ACC112 (cell line): ENCODE results near the gene AK1.
A peak's percentile ranks its signal among the peaks of the same experiment; 100 is the strongest.

Source experiments
- H2AFZ ChIP-seq: fragments of 200-600 bp; sonication (generic); one replicate; pipeline ENCODE4 v1.6.0; 2017; ENCODE audit warnings: antibody characterized with exemption, low read length; ENCODE audit not compliant: unreplicated experiment
- H3K27ac ChIP-seq: fragments of 200-600 bp; sonication (generic); 2 replicates; pipeline ENCODE4 v1.5.1; 2014; ENCODE audit warnings: low read depth, mild to moderate bottlenecking, antibody characterized with exemption, low read length, moderate library complexity
- H3K27me3 ChIP-seq: fragments of 200-600 bp; sonication (generic); 2 replicates; pipeline ENCODE4 v1.6.1; 2014; ENCODE audit warnings: mild to moderate bottlenecking, antibody characterized with exemption, low read length, moderate library complexity, mixed read lengths; ENCODE audit not compliant: insufficient read depth
- H3K36me3 ChIP-seq: fragments of 200-600 bp; sonication (generic); 2 replicates; pipeline ENCODE4 v1.6.1; 2016; ENCODE audit warnings: mild to moderate bottlenecking, antibody characterized with exemption, low read length, moderate library complexity, mixed read lengths; ENCODE audit not compliant: insufficient read depth
- H3K4me1 ChIP-seq: fragments of 200-600 bp; sonication (generic); one replicate; pipeline ENCODE4 v1.6.1; 2016; ENCODE audit warnings: low read length, mixed read lengths; ENCODE audit not compliant: insufficient read depth, unreplicated experiment, control insufficient read depth
- H3K4me3 ChIP-seq: fragments of 200-600 bp; sonication (generic); 2 replicates; pipeline ENCODE4 v1.5.1; 2014; ENCODE audit warnings: mild to moderate bottlenecking, low read depth, low read length
- H3K79me2 ChIP-seq: fragments of 200-600 bp; sonication (generic); one replicate; pipeline ENCODE4 v1.6.0; 2016; ENCODE audit warnings: low read length; ENCODE audit not compliant: control insufficient read depth, unreplicated experiment, insufficient read depth

Gene AK1

GRCh38 chr9:127917603-127918002, 40.1 kb upstream of the AK1 start:
- Histone ChIP-seq H2AFZ (no peak overlapping the region), H3K4me3 (0 out of 2 replicates have a peak overlapping the region, but pooled peaks have one; percentile 52), H3K4me1 (peaks cover 48% of the 10 kb centered on the region), H3K27ac (peak overlapping the region; percentile 95), H3K79me2 (peaks cover 22% of the 10 kb centered on the region), H3K27me3 (no peaks in the 10 kb centered on the region), H3K36me3 (no peaks in the 10 kb centered on the region)

GRCh38 chr9:127916720-127917581, 39.5 kb upstream of the AK1 start, which contains the start of gene ST6GALNAC4:
Gene ST6GALNAC4 (minus strand): TSS chr9:127917041. CDS start chr9:127916419, 622 bp downstream.
- H2AFZ ChIP-seq = peak within 1 kb of the TSS; percentile 11
- H3K27ac ChIP-seq = peak within 1 kb of the TSS; percentile 95
- peaks cover 48% of the 10 kb centered on the region for H3K4me1 ChIP-seq
- peaks cover 23% of the 10 kb centered on the region for H3K79me2 ChIP-seq
- H3K27me3 ChIP-seq = no peaks in the 10 kb centered on the region
- H3K36me3 ChIP-seq = no peaks in the 10 kb centered on the region
- H3K4me3 ChIP-seq = peak within 1 kb of the TSS; percentile 81

- Histone ChIP-seq H3K27me3 (no peaks in the 10 kb centered on the region), H3K27ac (peak overlapping the region; percentile 27; the same call in 1 of the 2 replicates), H3K79me2 (peaks cover 25% of the 10 kb centered on the region), H3K4me1 (peaks cover 42% of the 10 kb centered on the region), H3K36me3 (no peaks in the 10 kb centered on the region), H3K4me3 (peak overlapping the region; percentile 81), H2AFZ (peak overlapping the region; percentile 11)
Observed at GRCh38 chr9:127915801-127916719, 38.6 kb upstream of the AK1 start.

- peaks cover 41% of the 10 kb centered on the region for H3K4me1 ChIP-seq
- peak overlapping the region; percentile 27; the same call in 1 of the 2 replicates for H3K27ac ChIP-seq
- H3K4me3 ChIP-seq = peak overlapping the region; percentile 81
Observed at GRCh38 chr9:127915325-127915752, 37.9 kb upstream of the AK1 start.

GRCh38 chr9:127913682-127914081, 36.2 kb upstream of the AK1 start:
- Histone ChIP-seq H3K36me3 (no peaks in the 10 kb centered on the region), H3K4me1 (peaks cover 29% of the 10 kb centered on the region), H3K79me2 (peaks cover 25% of the 10 kb centered on the region), H3K4me3 (no peak overlapping the region), H3K27ac (no peak overlapping the region), H3K27me3 (no peaks in the 10 kb centered on the region), H2AFZ (no peak overlapping the region)

More at GRCh38 chr9:127915325-127915752, 37.9 kb upstream of the AK1 start:
- H3K27me3 ChIP-seq = no peaks in the 10 kb centered on the region
- no peak overlapping the region for H2AFZ ChIP-seq
- H3K79me2 ChIP-seq = peaks cover 25% of the 10 kb centered on the region
- no peaks in the 10 kb centered on the region for H3K36me3 ChIP-seq

- H3K36me3 ChIP-seq = no peaks in the 10 kb centered on the region
- H2AFZ ChIP-seq = no peak overlapping the region
- no peak overlapping the region for H3K4me3 ChIP-seq
- H3K4me1 ChIP-seq = peaks cover 21% of the 10 kb centered on the region
- peaks cover 25% of the 10 kb centered on the region for H3K79me2 ChIP-seq
- H3K27ac ChIP-seq = no peak overlapping the region
- no peaks in the 10 kb centered on the region for H3K27me3 ChIP-seq
Observed at GRCh38 chr9:127912882-127913281, 35.4 kb upstream of the AK1 start.

GRCh38 chr9:127912296-127912695, 34.8 kb upstream of the AK1 start:
- peaks cover 15% of the 10 kb centered on the region for H3K4me1 ChIP-seq

GRCh38 chr9:127910613-127911205, 33.2 kb upstream of the AK1 start:
- H3K4me1 ChIP-seq = peaks cover 15% of the 10 kb centered on the region
- H3K4me3 ChIP-seq = no peak overlapping the region
- H3K36me3 ChIP-seq = no peaks in the 10 kb centered on the region
- no peak overlapping the region for H2AFZ ChIP-seq
- H3K27me3 ChIP-seq = no peaks in the 10 kb centered on the region
- peaks cover 15% of the 10 kb centered on the region for H3K79me2 ChIP-seq
- no peak overlapping the region for H3K27ac ChIP-seq

More at GRCh38 chr9:127912296-127912695, 34.8 kb upstream of the AK1 start:
- Histone ChIP-seq H3K4me3 (no peak overlapping the region), H2AFZ (no peak overlapping the region), H3K27me3 (no peaks in the 10 kb centered on the region), H3K36me3 (no peaks in the 10 kb centered on the region), H3K79me2 (peaks cover 25% of the 10 kb centered on the region), H3K27ac (no peak overlapping the region)

- H3K4me1 ChIP-seq = peaks cover 15% of the 10 kb centered on the region
- no peak overlapping the region for H3K27ac ChIP-seq
Observed at GRCh38 chr9:127909839-127910273, 32.4 kb upstream of the AK1 start.

GRCh38 chr9:127908660-127908926, 31.1 kb upstream of the AK1 start:
- peaks cover 22% of the 10 kb centered on the region for H3K4me1 ChIP-seq
- H3K27ac ChIP-seq = no peak overlapping the region

More at GRCh38 chr9:127909839-127910273, 32.4 kb upstream of the AK1 start:
- no peaks in the 10 kb centered on the region for H3K27me3 ChIP-seq
- H2AFZ ChIP-seq = no peak overlapping the region
- H3K79me2 ChIP-seq = peaks cover 7% of the 10 kb centered on the region
- H3K36me3 ChIP-seq = no peaks in the 10 kb centered on the region
- no peak overlapping the region for H3K4me3 ChIP-seq

More at GRCh38 chr9:127908660-127908926, 31.1 kb upstream of the AK1 start:
- no peaks in the 10 kb centered on the region for H3K36me3 ChIP-seq
- peaks cover 3% of the 10 kb centered on the region for H3K79me2 ChIP-seq
- H3K27me3 ChIP-seq = no peaks in the 10 kb centered on the region
- H2AFZ ChIP-seq = no peak overlapping the region
- H3K4me3 ChIP-seq = no peak overlapping the region
